GM12878 (cell line): ENCODE results near the gene FAAP100. TPM values are rescaled to one million over a fixed set of nuclear protein-coding genes. Genes with fewer than 3 reads are reported as not detected.

Source experiments
- ATF7 ChIP-seq: fragments of 450-650 bp; IDR thresholded peaks from 2 replicates; pipeline ENCODE4 v1.6.1; 2016; ENCODE audit warnings: low read depth, mild to moderate bottlenecking
- BCL11A ChIP-seq: IDR thresholded peaks from 2 replicates; pipeline ENCODE4 v1.6.1; 2011; ENCODE audit warnings: low read depth, low read length
- CHD2 ChIP-seq: IDR thresholded peaks from 2 replicates; pipeline ENCODE4 v1.6.1; 2011; ENCODE audit warnings: low read depth, low read length, improper control_type of control experiment, borderline replicate concordance
- CREM ChIP-seq: IDR thresholded peaks from 2 replicates; pipeline ENCODE4 v1.6.1; 2014; ENCODE audit warnings: antibody characterized with exemption, low read depth
- EZH2 ChIP-seq: IDR thresholded peaks from 2 replicates; pipeline ENCODE4 v1.6.1; 2012; ENCODE audit warnings: low read depth, mild to moderate bottlenecking, control low read depth, inconsistent platforms, low read length, borderline replicate concordance; ENCODE audit not compliant: control insufficient read depth
- FOXK2 ChIP-seq: fragments of 450-650 bp; IDR thresholded peaks from 2 replicates; pipeline ENCODE4 v1.6.1; 2017; ENCODE audit warnings: mild to moderate bottlenecking, moderate library complexity
- JUNB ChIP-seq: IDR thresholded peaks from 2 replicates; pipeline ENCODE4 v1.6.1; 2016; ENCODE audit warnings: antibody characterized with exemption, mild to moderate bottlenecking
- MAX ChIP-seq: IDR thresholded peaks from 2 replicates; pipeline ENCODE4 v1.6.1; 2012; ENCODE audit warnings: low read depth, low read length, improper control_type of control experiment
- NR2C2 ChIP-seq: IDR thresholded peaks from 2 replicates; pipeline ENCODE4 v1.6.1; 2011; ENCODE audit warnings: borderline replicate concordance, low read depth; ENCODE audit not compliant: control insufficient read depth, insufficient read length
- SIX5 ChIP-seq: IDR thresholded peaks from 2 replicates; pipeline ENCODE4 v1.6.1; 2011; ENCODE audit warnings: mild to moderate bottlenecking, low read depth, low read length, moderate library complexity; ENCODE audit not compliant: severe bottlenecking
- SP1 ChIP-seq: IDR thresholded peaks from one replicate; pipeline ENCODE4 v1.6.1; 2011; ENCODE audit warnings: low read depth, low read length
- SPI1 ChIP-seq: IDR thresholded peaks from 2 replicates; pipeline ENCODE4 v1.6.1; 2011; ENCODE audit warnings: low read depth, mild to moderate bottlenecking, low read length, moderate library complexity, borderline replicate concordance; ENCODE audit not compliant: insufficient read depth
- TCF3 ChIP-seq: IDR thresholded peaks from 2 replicates; pipeline ENCODE4 v1.6.1; 2012; ENCODE audit warnings: low read depth, mild to moderate bottlenecking, low read length, borderline replicate concordance; ENCODE audit not compliant: insufficient read depth
- YY1 ChIP-seq: IDR thresholded peaks from 2 replicates; pipeline ENCODE4 v1.6.1; 2011; ENCODE audit warnings: low read depth, mild to moderate bottlenecking, low read length
- ZNF24 ChIP-seq: fragments of 450-650 bp; IDR thresholded peaks from 2 replicates; pipeline ENCODE4 v1.6.1; 2017; ENCODE audit warnings: antibody characterized with exemption, mild to moderate bottlenecking
- ZNF384 ChIP-seq: IDR thresholded peaks from 2 replicates; pipeline ENCODE4 v1.6.1; 2012; ENCODE audit warnings: low read depth, mild to moderate bottlenecking, low read length, improper control_type of control experiment, borderline replicate concordance
- polyA plus RNA-seq, 11 experiments: library from polyadenylated mRNA; depleted of rRNA in 4 of 11; unstranded in 6 of 11; stranded (reverse) in 5 of 11; fragments of >200 nt; fragmentation: Nextera tagmentation in 4 of 11; fragmentation: Illumina TruSeq in 1 of 11; extraction: Ambion mirVana in 4 of 11; extraction: Trizol in 1 of 11; gene quantifications; 1 replicate in 1 of 11; 2 replicates in 10 of 11; pipeline versions ENCODE4 v1.2.1 to v1.2.3, GENCODE V29; 2011 to 2016; ENCODE audit warnings: inconsistent platforms in 2 of 11, missing spikeins in 2 of 11, low read depth in 1 of 11
- total RNA-seq, 4 experiments: library from RNA; depleted of rRNA in 3 of 4; stranded (reverse); fragments of >200 nt in 3 of 4; fragmentation: Illumina TruSeq in 1 of 4; extraction: Trizol in 1 of 4; gene quantifications; 2 replicates each; pipeline versions ENCODE4 v1.2.1 to v1.2.3, GENCODE V29; 2013 to 2021

Gene FAAP100
- total and polyA plus RNA-seq, 10 of the 15 experiments (the other 5 are each of a cell fraction or from before 2014, with no cell fraction given) = 0.11 to 46.2 (median 17.1) TPM

GRCh38 chr17:81552244-81553017 is at the start of gene FAAP100 (continued):
- TF ChIP-seq EZH2 = no peak
- TF ChIP-seq FOXK2 = no peak
- TF ChIP-seq ZNF24 = peak; percentile 36; the same call in 1 of the 2 replicates
- peak; percentile 85 for TF ChIP-seq YY1
- TF ChIP-seq NR2C2 = no peak
- no peak for TF ChIP-seq BCL11A
- TF ChIP-seq ZNF384 = no peak
- TF ChIP-seq MAX = peak; percentile 67; the same call in 1 of the 2 replicates
- TF ChIP-seq JUNB = no peak
- no peak for TF ChIP-seq SPI1
- no peak for TF ChIP-seq SIX5
- no peak for TF ChIP-seq CHD2
- no peak for TF ChIP-seq ATF7
- no peak for TF ChIP-seq CREM
- TF ChIP-seq SP1 = no peak
- TF ChIP-seq TCF3 = no peak
